NB4 (cell line): ENCODE data around the gene CRYM.

ENCODE experiments used
- CTCF ChIP-seq: IDR thresholded peaks from one replicate; pipeline ENCODE4 v1.5.1; 2012; ENCODE audit warnings: low read depth, low read length
- TF ChIP-seq, protein P1 (sequence below): IDR thresholded peaks from 2 replicates; pipeline ENCODE4 v1.6.1; 2011; ENCODE audit warnings: low read depth, low read length

GRCh38 chr16:21256636-21257035, 21.5 kb downstream of the CRYM start:
- no peak for TF ChIP-seq CTCF
- TF ChIP-seq, protein P1, sequence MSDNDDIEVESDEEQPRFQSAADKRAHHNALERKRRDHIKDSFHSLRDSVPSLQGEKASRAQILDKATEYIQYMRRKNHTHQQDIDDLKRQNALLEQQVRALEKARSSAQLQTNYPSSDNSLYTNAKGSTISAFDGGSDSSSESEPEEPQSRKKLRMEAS: no peak
